GM11168 (cell line): Measurements from ENCODE around the gene STARD10.

Source experiments
- in situ Hi-C: fragments of 300-500 bp; cut with MboI; formaldehyde crosslinking; loops from one replicate; pipeline ENCODE4 v1.12.0; 2022; ENCODE audit warnings: low sequenced_read_pairs; ENCODE audit not compliant: unreplicated experiment

STARD10 gene

DNA sequence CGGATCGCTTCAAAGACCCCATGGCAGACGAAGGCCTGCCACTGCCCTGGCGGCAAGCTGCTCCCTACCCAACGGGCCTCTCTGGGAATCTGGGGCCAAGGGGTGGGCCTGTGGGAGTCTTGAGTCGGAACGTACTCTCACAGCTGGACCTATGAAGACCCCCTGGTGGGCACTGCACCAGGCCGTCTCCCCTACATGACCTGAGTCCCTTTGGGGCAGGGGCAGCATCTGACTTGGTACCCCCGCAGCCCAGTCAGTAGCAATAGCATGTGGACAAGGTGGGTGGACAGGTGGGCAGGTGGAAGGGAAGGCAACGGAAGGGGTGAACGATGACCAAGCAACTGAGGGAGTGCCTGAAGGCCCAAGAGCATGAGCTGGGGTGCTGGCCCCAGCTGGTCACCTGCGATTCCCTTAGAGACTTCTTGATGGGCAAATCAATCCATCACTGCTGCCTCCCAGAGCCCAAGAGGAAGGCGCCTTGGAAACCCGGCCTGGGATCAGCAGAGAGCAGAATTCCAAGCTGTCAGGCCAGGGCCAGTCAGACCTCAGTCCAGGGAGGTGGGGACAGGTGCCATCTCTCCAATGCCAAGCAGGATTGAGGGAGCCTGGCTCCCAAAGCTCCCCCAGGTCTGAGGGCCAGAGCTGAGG lies 76.9 kb downstream of the STARD10 start:
- in situ Hi-C loops = no loop called here

GRCh38 chr11:72716290-72716689 lies 77.6 kb downstream of the STARD10 start:
- in situ Hi-C loops = no loop called here

DNA sequence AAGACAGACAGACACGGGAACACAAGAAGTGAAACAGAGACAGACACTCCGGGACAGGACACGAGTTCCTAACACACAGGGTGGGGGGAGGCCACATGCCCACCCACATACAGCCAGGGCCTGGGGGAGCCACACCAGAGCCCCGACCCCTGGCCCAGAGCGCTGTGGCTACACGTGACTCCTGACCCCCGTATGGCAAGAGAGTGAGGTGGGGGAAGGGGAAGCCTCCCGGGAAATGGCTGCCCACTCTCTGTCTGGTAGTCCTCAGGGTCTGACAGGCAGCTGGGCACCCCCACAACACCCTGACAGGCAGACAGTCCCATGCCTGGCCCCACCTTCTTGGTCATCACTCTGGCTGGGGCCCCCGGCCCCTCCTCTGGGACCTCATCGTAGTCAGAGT lies 81.0 kb downstream of the STARD10 start:
- in situ Hi-C loops = no loop called here

DNA sequence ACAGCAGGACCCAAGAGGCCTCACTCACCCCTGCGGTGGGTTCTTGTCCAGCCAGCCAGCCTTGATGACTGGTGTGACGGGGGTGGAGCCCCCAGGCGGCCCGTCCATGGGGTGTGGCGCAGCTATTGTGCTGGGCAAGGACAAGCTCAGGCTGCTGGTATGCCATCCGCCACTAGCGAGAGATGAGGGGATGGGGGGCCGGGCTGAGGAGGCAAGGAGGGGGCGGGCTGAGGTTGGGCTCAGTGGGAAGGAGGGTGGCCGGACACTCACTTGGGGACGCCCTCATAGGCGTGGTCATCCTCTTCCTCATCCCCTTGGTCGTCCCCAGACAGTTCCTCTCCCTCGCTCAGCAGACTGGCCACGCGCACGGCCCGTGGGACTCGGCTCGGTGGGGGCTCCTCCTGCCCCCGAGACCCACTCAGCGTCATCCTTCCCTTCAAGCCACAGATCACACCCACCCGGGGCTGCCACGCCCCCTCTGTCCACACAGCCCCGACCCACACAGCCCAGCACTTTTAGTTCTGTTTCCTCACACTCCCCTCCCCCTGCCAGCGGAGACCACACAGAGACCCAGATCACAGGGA lies 81.6 kb downstream of the STARD10 start:
- in situ Hi-C loops = no loop called here

DNA sequence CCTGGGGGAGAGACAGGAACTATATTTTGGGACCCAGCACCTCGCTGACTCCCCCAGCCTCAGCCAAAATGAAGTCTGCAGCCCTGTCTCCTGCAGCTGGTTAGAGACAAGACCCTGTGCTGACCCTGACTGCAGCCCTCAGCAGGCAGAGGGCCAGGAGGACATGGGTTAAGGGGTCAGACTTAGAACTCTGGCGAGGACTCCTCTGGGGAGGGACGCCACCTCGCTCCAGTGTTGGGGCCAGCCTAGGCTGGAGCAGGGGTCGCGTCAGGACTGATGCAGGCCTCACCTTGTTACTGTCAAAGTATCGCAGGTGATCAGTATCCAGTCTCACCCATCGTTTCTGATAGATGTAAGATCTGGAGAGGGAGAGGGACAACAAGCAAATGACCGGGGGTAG lies 82.7 kb downstream of the STARD10 start:
- in situ Hi-C loops = no loop called here

- in situ Hi-C loops = no loop called here
These were observed 83.6 kb downstream of the STARD10 start for GRCh38 chr11:72710278-72710677.

- in situ Hi-C loops = no loop called here
These were observed 84.2 kb downstream of the STARD10 start for GRCh38 chr11:72709478-72710238.

- in situ Hi-C loops = no loop called here
These were observed 86.8 kb downstream of the STARD10 start for GRCh38 chr11:72707032-72707431.

DNA sequence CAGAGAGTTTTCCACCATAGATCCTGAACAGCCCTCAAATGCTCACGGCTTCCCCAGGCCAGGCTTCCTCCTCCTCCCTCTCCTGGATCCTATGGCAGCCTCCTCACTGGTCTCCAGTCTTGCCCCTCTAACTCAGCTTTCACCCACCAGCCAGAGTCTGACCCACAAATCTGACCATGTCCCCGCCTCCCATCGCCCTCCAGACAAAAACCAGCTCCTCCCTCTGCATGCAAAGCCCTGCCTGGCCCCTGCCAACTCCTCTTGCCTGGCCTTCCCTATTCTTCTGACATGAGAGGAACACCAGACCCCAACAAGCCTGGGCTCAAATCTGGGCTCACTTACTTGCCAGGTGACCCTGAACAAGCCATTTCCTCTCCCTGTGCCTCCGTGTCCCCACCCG lies 87.3 kb downstream of the STARD10 start:
- in situ Hi-C loops = no loop called here

- in situ Hi-C loops = no loop called here
These were observed 88.1 kb downstream of the STARD10 start for GRCh38 chr11:72705442-72706365.

- in situ Hi-C loops = no loop called here
These were observed 89.0 kb downstream of the STARD10 start for GRCh38 chr11:72704783-72705265.
